ENCODE results near the gene TOGARAM2.
"Not testable (repeated sequence)": the region's sequence is repeated elsewhere in the genome, so short reads cannot be mapped to it uniquely, and the experiment has no call there.

The TOGARAM2 gene

GRCh38 chr2:29080886-29081743 is 100.0 kb downstream of the TOGARAM2 start:
- no peak overlapping the region for H3K4me3 ChIP-seq (ENCODE audit: low read depth, low read length)
- TF ChIP-seq, protein P1, sequence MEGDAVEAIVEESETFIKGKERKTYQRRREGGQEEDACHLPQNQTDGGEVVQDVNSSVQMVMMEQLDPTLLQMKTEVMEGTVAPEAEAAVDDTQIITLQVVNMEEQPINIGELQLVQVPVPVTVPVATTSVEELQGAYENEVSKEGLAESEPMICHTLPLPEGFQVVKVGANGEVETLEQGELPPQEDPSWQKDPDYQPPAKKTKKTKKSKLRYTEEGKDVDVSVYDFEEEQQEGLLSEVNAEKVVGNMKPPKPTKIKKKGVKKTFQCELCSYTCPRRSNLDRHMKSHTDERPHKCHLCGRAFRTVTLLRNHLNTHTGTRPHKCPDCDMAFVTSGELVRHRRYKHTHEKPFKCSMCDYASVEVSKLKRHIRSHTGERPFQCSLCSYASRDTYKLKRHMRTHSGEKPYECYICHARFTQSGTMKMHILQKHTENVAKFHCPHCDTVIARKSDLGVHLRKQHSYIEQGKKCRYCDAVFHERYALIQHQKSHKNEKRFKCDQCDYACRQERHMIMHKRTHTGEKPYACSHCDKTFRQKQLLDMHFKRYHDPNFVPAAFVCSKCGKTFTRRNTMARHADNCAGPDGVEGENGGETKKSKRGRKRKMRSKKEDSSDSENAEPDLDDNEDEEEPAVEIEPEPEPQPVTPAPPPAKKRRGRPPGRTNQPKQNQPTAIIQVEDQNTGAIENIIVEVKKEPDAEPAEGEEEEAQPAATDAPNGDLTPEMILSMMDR (IDR thresholded peaks at IDR 0.05; ENCODE audit: control insufficient read depth, extremely low read depth, insufficient read depth) = no peak
- no peak for DNase-seq (ENCODE audit: low read depth)

DNA sequence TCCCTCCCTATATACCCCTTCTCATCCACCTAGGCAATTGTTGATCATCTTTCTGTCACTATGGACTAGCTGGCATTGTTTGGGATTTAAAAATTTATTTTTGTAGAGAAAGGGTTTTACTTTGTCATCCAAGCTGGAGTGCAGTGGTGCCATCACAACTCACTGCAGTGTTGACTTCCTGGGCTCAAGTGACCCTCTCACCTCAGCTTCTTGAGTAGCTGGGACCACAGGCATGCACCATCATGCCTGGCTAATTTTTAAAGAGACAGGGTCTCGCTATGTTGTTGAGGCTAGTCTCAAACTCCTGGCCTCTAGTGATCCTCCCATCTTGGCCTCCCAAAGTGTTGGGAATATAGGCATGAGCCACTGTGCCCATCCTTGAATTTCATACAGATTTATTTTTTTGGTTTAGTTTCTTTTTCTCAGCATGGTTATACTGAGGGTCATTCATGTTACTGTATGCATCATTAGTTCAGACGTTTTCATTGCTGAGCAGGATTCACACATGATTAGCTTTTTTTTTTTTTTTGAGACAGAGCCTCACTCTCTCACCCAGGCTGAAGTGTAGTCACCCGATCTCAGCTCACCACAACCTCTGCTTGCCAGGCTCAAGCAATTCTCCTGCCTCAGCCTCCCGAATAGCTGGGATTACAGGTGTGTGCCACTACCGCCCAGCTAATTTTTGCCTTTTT is 101.9 kb downstream of the TOGARAM2 start:
- no peak overlapping the region for H3K4me3 ChIP-seq (ENCODE audit: low read depth, low read length)
- TF ChIP-seq, protein P1 (IDR thresholded peaks at IDR 0.05; ENCODE audit: control insufficient read depth, extremely low read depth, insufficient read depth) = no peak
- DNase-seq (ENCODE audit: low read depth) = no peak

DNA sequence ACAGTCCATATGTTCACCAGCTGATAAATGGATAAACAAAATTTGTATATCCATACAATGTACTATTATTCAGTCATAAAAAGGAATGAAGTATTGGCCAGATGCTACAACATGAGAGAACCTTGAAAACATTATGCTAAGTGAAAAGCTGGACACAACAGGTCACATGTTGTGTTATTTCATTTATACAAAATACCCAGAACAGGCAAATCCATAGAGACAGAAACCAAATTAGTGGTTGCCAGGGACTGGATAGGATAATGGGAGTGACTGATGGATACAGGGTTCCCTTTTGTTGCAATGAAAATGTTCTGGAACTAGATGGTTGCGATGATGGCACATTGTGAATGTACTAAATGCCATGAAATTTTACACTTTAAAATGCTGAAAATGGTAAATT is 103.5 kb downstream of the TOGARAM2 start:
- H3K4me3 ChIP-seq (ENCODE audit: low read depth, low read length) = no peak overlapping the region
- DNase-seq (ENCODE audit: low read depth) = no peak
- TF ChIP-seq, protein P1 (IDR thresholded peaks at IDR 0.05; ENCODE audit: control insufficient read depth, extremely low read depth, insufficient read depth) = no peak

DNA sequence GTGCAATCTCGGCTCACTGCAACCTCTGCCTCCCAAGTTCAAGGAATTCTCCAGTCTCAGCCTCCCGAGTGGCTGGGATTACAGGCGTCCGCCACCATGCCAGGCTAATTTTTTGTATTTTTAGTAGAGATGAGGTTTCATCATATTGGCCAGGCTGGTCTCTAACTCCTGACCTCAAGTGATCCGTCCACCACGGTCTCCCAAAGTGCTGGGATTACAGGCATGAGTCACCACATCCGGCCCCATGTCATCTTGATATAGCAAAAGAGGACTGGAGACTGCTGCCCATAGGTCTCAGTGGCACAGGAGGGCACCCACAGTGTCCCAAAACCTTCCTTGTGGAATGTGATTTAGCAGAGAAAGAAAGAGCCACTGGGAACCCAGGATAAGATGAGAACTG is 109.2 kb downstream of the TOGARAM2 start:
- not testable (repeated sequence) for DNase-seq (ENCODE audit: low read depth); H3K4me3 ChIP-seq (ENCODE audit: low read depth, low read length)

DNA sequence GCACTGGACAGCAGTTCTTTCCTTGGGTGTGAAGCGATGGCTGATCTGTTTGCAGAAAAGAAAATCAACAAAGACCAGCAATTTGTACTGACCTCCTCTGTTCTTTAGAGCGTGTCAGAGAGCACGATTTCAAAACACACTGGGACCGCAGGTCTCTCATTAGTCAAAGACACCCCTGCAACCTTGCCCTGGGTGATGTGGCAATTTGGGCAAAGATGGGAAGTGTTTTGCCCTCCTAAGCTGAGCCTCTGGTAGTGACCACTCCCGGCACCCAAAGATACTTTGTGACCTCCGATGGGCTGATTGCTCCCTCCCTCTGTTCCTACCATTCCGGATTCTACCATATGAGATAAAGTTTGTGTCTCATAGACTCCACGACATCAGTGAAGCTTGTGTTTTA is 115.9 kb downstream of the TOGARAM2 start:
- TF ChIP-seq, protein P1 (IDR thresholded peaks at IDR 0.05; ENCODE audit: control insufficient read depth, extremely low read depth, insufficient read depth) = no peak
- H3K4me3 ChIP-seq (ENCODE audit: low read depth, low read length) = no peak overlapping the region
- DNase-seq (ENCODE audit: low read depth) = no peak

- no peak for DNase-seq (ENCODE audit: low read depth)
- TF ChIP-seq, protein P1 (IDR thresholded peaks at IDR 0.05; ENCODE audit: control insufficient read depth, extremely low read depth, insufficient read depth) = no peak
- no peak overlapping the region for H3K4me3 ChIP-seq (ENCODE audit: low read depth, low read length)
Observed at GRCh38 chr2:29097569-29097968, 116.5 kb downstream of the TOGARAM2 start.

DNA sequence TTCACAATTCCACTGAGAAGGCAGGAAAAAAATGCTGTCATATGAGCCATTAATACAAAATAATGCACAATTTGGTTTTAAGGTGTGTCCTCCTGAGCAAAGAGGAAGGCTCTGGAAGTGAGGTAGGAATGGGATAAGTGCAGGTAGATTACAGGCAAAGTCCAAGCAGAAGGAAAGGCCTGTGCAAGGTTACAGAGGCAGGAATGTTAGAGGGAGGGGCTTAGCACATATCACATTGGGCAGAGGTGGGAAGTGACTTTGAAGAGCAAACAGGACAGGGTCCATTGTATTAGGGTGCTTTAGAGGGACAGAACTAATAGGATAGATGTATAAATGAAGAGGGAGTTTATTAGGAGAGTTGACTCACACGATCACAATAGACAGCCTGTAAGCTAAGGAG is 119.5 kb downstream of the TOGARAM2 start:
- TF ChIP-seq, protein P1 (IDR thresholded peaks at IDR 0.05; ENCODE audit: control insufficient read depth, extremely low read depth, insufficient read depth) = no peak
- DNase-seq (ENCODE audit: low read depth) = no peak
- H3K4me3 ChIP-seq (ENCODE audit: low read depth, low read length) = no peak overlapping the region
